Measurements from ENCODE around the gene MSL2.
"Not testable (repeated sequence)": the region's sequence is repeated elsewhere in the genome, so short reads cannot be mapped to it uniquely, and the experiment has no call there.

The MSL2 gene, protein sequence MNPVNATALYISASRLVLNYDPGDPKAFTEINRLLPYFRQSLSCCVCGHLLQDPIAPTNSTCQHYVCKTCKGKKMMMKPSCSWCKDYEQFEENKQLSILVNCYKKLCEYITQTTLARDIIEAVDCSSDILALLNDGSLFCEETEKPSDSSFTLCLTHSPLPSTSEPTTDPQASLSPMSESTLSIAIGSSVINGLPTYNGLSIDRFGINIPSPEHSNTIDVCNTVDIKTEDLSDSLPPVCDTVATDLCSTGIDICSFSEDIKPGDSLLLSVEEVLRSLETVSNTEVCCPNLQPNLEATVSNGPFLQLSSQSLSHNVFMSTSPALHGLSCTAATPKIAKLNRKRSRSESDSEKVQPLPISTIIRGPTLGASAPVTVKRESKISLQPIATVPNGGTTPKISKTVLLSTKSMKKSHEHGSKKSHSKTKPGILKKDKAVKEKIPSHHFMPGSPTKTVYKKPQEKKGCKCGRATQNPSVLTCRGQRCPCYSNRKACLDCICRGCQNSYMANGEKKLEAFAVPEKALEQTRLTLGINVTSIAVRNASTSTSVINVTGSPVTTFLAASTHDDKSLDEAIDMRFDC

DNA sequence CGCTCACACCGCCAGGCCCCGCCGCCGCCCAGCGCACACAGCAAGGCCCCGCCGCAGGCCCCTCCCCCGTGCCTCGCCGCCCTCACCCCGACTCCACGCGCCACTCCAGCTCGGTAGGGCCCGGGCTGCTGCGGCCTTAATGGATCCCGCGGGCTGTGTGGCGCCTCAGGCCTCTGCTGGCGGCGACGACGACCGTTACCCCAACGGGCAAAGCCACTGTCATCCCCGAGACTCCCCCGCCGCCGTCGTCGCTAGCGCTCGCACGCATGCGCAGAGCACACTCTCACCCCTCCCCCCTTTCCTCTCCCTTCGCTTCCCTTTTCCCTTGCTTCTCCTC, at the start of gene MSL2:
Gene MSL2, minus strand, starts transcription at position 272 of the 337 bp plus-strand sequence. CDS start 1,222 bp downstream, outside the sequence.
- DNase-seq, result no peak

DNA sequence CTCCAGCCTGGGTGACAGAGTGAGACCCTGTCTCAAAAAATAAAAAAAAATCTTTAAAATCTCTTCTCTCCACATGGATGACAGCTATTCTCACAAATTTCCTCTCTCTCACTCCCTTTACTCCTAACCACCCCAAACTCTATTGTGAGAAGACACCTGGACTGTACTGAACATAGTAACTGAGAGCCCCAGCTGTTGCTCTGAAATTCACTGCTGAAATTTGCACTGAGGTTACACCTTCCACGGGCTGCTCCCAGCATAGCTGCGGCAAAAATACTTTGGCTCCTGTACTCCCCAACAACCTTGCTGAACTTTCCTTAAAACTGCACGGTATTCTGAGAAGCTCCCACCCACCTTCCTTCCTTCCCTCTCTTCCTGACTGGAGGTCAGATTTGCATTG, 49.6 kb upstream of the MSL2 start:
- no peak for DNase-seq

DNA sequence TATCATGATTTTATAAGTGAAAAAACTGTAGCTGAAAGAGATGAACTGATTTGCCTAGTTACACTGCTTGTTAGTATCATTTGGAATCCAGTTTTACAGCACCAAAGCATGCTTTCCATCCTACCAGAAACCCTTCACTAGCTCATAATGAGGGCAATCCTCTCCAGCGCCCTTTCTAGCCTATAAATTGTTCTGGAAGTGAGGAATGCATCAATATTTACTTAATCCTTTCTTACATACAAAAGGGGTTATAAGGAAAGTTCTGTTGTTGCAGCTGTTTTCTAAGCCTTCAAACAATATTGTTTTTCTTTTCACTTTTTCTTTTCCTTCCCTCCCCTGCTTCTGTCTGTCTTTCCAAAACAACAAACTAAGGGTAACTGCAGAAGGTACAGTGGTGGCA, 43.0 kb upstream of the MSL2 start:
- DNase-seq, result no peak

DNA sequence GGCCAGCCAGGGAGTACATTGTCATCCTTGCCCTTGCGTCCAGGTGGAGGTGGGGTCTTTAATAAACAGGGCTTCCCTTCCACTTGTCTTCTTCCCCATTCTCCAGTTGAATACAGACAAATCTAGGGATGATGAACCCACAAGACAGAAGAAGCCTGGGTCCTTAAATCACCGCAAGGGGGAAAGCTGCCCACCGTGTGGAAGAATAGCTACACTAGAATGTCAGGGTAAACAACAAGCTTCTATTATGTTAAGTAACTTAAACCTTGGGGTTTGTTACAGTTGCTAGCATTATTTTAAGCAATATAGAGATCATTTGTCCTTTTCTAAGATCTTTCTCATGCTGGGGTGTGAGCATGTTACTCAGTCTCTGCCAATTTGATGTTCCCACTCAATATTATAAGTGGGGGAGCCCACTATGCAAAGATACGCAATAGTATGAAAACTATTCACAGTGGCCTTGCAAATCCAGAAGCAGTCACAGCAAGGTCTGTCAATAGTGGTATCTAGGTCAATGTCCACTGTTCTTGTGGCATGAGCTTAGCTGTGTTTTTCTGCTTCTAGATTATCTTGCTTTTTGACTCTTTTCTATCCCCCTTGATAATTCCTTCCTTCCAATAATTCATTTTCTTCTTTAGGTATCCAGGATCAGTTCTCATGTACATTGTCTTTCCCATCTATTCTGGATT, 42.0 kb upstream of the MSL2 start:
- DNase-seq, result no peak

DNA sequence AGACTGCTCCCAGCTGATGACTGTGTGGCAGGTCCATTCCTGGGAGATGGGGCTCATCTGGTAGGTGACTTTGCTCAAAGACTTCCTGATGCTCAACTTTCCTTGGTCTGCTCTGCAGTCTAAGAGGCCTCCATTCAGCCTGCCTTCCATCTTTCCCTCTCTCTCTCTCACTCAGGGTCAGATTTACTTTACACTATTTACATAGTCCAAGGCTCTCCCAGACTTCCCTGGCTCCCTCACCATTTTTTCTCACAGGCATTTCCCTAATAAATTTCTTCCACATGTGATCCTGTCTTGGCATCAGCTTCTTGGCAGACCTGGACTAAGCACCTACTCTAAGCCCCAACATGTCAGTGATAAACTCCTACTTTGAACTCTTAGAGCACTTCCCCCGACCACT, 41.0 kb upstream of the MSL2 start:
- no peak for DNase-seq

DNA sequence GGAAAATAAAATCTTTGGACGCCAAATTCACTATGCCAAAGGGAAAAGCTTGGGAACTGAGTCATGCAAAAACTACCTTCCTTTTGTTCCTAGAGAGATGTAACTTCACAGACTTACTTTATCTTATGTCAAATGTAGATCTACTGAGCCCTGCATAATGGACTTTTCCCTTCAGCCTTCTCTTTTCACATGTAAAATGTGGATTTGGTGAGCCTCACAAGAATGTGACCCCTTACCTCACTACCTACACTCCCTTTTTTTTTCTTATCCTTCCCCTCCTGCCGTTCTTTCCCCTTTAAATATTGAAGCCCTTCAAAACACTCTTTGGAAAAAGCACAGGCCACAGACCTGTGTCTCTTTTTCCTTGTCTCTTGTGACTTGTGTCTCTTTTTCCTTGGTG, 40.0 kb upstream of the MSL2 start:
- no peak for DNase-seq

DNA sequence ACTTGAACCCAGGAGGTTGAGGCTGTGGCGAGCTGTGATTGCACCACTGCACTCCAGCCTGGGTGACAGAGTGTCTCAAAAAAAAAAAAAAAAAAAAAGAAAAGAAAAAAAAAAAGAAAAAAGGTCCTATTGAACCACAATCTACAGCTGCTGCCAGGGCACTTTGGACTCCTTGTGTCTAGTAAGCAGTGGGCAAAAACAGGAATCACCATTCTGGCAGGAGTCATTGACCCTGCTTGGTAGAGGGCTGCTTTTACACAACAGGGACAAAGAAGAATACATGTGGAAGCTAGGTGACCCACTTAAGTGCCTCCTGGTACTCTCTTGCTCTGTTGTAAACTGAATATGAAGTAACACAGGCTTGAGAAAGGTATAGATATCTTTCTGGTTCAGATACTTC, 39.4 kb upstream of the MSL2 start:
- no peak for DNase-seq

DNA sequence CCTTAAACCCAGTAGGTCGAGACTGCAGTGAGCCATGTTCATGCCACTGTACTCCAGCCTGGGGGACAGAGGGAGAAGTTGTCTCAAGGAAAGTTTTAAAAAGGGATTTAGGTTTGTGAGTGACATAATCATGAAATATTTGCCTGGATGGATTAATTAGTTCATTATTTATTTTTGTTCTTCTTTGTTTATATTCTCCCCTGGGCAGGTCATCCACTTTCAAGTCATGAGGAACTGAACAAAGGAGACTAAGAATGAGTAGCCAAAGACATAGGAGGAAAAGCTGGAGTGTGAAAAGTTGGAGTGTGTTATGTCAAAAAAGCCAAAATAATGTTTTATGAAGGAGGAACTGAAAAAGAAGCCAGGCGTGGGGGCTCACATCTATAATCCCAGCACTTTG, 36.3 kb upstream of the MSL2 start:
- no peak for DNase-seq

DNA sequence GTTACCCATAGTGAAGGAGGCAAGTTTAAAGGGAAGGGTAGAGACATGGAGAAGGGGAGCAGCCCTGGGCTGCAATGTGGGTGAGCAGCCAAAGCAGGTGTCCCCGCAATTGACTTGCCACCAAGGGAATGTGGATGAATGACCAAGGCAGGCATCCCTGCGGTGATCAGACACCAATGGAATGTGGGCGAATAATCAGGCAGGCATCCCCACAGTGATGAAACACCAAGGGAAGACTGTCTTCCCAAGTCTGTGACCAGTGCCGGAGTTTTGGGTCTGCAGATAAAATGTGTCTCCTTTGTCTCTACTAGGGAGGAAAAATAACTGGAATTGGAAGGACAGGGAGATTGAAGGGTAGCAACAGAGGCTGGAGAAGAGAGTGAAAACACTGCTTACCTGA, 26.6 kb upstream of the MSL2 start:
- DNase-seq, result not testable (repeated sequence)

DNA sequence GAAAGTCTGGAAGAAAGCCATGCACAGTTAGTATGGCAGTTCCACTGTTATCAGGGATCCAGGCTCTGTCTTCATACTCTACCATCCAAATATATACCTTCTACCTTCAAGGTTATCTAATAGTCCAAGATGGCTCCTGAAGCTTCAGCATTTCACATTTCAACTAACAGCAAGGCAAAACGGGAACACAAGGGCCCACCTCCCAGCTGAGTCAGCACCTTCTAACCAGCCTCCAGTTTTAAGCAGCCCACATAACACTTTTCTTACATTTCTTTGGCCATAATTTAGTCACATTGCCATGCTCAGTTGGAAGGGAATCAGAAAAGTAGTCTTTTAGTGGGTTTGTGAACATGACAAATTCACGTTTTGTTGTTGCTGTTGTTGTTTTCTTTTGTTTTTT, 15.4 kb upstream of the MSL2 start:
- no peak for DNase-seq

DNA sequence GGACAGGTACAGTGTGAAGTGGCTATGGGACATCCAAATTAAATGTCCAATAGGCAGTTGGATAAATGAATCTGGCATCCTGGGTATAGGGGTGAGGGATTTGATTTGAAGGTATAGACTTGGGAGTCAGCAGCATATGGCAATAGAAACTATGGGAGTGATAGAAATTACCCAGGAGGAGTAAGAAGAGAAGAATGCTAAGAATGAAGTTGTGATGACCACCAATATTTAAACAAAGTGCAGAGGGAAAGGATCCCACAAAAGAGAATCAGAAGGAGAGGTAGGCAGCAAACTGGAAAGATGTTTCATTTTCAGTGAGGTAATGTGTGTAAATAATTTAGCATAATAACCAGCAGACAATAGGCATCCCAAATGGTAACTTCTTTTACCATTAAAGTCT, 13.8 kb upstream of the MSL2 start:
- DNase-seq, result no peak

DNA sequence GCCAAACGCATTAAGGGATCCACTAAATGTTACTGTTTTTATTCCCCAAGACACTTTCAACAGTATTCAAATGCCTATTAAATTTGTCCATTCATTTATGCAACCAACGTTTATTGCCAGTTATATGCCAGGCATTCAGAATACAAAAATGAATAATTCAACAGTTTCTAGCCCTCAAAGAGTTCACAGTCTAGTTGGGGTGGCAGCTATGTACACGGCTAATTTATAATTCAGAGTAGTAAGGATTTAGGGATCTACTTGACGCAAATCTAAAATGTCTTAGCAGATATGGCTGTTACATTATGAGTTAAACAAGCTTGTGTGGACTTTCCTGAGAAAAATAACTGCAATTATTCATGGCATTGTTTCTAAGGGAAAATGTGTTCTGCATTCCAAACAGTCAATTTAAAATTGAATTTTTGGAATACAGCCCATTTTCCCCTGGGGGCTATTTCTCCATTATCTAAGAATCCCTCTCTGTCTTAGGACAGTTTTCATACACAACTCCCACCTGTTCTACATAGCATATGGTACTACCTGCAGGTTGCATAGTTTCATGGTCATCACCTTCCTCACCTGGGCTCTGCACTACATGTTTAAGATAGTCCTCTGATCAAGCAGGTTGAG, 11.5 kb upstream of the MSL2 start:
- no peak for DNase-seq

DNA sequence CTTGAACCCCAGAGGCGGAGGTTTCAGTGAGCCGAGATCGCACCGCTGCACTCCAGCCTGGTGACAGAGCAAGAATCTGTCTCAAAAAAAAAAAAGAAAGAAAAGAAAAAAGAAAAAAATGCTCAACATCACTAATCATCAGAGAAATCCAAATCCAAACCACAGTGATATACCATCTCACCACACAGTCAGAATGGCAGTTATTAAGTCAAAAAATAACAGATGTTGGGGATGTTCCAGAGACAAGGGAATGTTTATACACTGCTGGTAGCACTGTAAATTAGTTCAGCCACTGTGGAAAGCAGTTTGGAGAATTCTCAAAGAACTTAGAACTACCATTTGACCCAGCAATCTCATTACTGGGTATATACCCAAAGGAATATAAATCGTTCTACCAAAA, 3.1 kb upstream of the MSL2 start:
- not testable (repeated sequence) for DNase-seq

DNA sequence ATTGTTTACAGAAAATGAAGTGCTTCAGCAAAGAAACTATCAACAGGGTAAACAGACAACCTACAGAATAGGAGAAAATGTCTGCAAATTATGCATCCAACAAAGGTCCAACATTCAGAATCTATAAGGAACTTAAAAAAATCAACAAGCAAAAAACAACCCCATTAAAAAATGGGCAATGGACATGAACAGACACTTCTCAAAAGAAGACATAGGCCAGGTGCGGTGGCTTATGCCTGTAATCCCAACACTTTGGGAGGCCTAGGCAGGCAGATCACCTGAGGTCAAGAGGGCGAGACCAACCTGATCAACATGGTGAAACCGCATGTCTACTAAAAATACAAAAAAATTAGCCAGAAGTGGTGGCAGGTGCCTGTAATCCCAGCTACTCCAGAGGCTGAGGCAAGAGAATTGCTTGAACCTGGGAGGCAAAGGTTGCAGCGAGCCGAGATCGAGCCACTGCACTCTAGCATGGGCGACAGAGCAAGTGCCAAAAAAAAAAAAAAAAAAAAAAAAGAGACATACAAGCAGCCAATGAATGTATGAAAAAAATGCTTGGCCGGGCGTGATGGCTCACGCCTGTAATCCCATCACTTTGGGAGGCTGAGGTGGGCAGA, 2.4 kb upstream of the MSL2 start:
- not testable (repeated sequence) for DNase-seq

DNA sequence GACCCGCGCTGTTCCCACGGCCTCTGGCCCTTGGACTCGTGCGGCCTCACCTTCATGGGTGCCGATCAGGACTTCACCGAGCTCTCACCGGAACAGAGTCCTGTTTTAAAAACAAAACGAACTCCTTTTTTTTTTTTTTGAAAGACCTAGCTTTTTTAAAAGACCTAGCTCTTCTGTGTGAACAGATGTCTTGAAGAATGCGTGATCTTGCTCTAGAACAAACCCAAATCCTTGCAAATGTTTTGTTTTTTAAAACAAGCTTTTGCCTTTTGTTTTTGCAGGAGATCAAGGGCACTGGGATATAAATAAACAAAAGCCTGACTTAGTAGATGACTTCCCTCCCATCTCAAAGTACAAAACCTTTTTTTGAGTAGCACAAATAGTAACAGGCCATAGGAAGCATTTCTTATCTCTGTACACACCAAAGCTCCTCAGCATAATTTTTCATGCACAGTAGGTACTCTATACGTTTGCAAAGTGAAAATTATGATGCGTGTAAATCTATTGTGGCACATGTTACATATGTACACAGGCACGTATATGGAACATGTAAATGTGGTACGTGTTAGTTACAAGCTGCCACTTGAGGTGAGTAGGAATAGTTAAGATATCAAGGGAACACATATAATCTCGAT, 1.1 kb upstream of the MSL2 start:
- DNase-seq, result no peak

DNA sequence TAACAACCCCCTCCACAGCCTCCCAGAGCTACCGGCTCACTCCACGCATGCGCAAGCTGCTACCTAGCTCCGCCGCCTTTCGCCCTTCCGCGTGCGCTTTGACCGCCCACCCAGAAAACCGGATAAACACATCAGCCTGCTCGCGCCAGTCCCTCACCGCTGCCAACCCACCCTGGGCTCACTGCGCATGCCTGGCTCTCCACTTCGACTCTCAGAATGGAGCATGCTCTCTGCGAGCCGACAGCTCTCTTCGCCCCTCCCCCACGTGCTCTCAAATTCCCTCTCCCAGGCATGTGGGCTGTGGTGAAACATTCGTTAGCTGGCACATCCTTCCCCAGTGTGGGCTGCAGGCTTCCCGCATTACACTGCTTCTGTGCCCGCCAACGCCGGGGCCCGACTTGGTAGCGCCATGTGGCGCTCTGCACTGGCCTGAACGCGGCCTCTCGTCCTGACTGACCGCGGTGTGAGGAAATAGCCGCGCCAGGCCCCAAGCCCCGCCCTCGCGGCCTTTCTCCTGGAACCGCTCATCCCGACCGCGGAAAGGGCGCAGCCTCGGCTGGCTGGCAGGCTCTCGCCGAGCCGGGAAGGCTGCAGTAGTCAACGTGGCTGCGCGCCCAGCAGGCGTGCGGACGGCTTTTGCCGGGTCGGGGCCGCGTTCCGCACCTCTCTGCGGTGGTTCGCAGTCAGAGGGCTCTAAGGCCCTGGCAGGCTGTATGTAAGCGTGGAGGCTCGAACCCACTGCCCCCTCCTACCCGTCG, 445 bp upstream of the MSL2 start:
- DNase-seq, result peak; percentile 100

DNA sequence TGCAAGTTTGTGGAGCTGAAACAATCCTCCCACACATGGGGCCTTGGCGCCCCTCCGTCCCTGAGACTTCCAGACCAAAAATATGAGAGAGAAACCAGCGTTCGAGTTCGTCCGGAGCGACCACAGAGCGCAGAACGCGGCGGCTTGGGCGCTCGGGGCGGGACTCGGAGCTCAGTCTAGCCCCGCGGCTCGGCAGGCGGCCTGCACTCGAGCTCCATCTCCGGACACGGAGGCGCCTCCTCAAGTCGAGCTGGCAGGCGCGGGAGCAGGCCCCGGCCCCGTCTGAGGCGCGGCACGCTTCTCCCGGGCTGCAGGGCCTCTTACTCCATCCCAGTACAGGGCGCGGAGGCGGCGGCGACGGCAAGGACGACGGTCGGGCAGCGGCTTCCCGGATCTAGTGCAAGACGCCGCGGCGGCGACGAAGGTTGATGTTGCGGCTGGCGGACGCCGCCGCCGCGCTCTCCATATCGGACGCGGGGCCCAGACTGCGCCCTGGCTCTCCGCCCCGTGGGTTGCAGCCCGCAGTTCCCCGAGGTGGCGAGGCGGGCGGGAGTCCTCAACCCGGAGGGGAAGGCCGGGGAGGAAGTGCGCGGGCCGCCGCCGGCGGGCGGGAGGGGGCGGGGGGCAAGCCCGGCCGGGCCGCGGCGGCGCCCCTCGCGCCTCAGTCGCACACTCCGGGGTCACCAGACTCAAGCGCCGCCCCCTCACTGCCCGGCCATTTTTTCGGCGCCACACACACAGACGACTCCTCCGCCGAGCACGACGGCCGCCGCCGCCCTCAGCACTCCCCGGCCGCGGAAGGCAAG, 674 bp downstream of the MSL2 start:
- DNase-seq, result peak; percentile 64

DNA sequence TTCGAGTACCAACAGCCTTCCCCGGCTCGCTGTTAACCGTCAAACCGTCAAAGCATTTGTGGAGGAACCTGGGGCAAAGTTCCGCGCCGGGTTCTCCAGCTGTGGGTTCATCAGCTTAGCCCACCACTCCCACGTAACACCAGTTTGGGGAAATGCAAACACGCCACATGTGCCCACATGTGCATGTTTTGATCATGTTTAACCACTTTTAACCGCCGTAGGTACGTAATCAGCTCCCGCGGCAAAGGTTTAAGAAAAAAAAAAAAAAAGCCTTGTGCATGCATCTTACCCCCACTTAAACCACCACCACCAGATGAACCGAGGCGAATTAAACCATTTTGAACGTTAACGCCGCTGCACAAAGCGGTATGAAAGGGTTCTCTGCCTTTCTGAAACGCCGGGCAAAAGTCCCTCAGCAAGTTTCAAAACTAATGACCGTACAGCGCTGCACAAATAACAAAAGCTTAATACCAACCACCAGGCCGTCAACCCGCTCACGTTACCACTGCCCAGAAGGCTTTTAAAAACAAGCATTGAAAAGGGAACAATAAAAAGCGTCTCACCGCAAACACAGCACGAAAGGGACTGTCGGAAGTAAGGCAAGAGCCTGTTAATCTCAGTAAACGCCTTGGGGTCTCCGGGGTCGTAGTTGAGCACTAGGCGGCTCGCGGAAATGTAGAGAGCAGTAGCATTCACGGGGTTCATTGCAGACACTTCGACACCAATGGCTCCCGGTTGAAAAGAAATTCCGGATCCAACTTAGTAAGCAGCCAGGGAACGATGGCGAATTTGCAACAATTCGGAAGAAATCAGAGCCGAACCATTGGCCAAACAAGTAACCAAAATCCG, 1.5 kb downstream of the MSL2 start:
- no peak for DNase-seq

DNA sequence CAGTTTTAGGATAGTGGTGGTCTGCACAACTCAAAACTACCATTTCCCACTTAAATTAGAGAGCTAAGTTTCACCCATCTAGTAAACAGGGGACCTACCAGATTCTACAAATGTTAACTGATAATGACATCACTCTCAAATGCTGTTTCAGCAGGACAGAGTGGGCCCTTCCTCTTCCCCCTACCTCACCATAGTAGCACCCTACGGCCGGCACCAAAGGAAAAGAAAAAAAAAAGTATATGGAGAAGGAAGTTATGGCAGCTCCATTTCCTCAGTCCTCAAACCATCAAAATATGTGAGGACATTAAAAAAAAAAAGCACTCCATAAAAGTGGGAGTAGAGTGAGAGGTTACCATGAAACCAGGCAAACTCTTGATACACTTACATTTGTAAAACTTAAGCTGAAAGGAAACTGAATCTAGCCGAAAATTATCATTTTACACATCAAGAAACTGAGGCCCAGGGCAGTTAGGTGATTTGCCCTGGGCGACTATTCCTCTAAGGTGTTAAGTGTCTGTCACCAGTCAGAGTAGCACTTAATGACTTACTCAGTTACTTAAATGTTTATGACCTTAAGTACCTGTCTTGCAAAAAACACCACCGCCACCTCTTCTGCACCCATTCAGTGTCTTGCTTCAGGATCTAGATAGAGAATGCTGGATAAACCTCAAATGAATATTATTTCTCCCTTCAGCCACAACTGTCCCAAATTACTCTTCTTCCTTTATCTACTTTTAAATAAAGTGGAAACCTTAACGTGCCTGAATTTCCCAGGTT, 2.7 kb downstream of the MSL2 start:
- DNase-seq, result no peak
